NCI-H510A (cell line): Measurements from ENCODE around the gene GRK4.
"Not testable (repeated sequence)": the region's sequence is repeated elsewhere in the genome, so short reads cannot be mapped to it uniquely, and the experiment has no call there.

Experiments used
- DNase-seq: peaks from one replicate; lab custom pipeline; 2025; lab: John Stamatoyannopoulos, UW

Gene GRK4

GRCh38 chr4:2958446-2958845, 4.9 kb upstream of the GRK4 start:
- no peak for DNase-seq

GRCh38 chr4:2960450-2960849, 2.9 kb upstream of the GRK4 start:
- DNase-seq = not testable (repeated sequence)

GRCh38 chr4:2961421-2961810, 2.0 kb upstream of the GRK4 start:
- no peak for DNase-seq

GRCh38 chr4:2961811-2962441, 1.4 kb upstream of the GRK4 start:
- no peak for DNase-seq

GRCh38 chr4:2962614-2963174, 677 bp upstream of the GRK4 start:
- no peak for DNase-seq

- DNase-seq = no peak
Measured at GRCh38 chr4:2963966-2964471, 648 bp downstream of the GRK4 start.

- DNase-seq = no peak
Measured at GRCh38 chr4:2964706-2965258, 1.4 kb downstream of the GRK4 start.

- DNase-seq = no peak
Measured at GRCh38 chr4:2965262-2965661, 1.9 kb downstream of the GRK4 start.

GRCh38 chr4:2968381-2968780, 5.0 kb downstream of the GRK4 start:
- DNase-seq = no peak

GRCh38 chr4:2971275-2971674, 7.9 kb downstream of the GRK4 start:
- DNase-seq = no peak

- peak; percentile 64 for DNase-seq
Measured at GRCh38 chr4:2977211-2978088, 14.1 kb downstream of the GRK4 start.

GRCh38 chr4:2981256-2981819, 18.0 kb downstream of the GRK4 start:
- no peak for DNase-seq

GRCh38 chr4:2982012-2982411, 18.6 kb downstream of the GRK4 start:
- DNase-seq = no peak

GRCh38 chr4:2983715-2984114, 20.3 kb downstream of the GRK4 start:
- DNase-seq = not testable (repeated sequence)

- no peak for DNase-seq
Measured at GRCh38 chr4:2991243-2991642, 27.9 kb downstream of the GRK4 start.

GRCh38 chr4:2994917-2995316, 31.5 kb downstream of the GRK4 start:
- no peak for DNase-seq

- no peak for DNase-seq
Measured at GRCh38 chr4:2995546-2996265, 32.3 kb downstream of the GRK4 start.

- no peak for DNase-seq
Measured at GRCh38 chr4:2996415-2996814, 33.0 kb downstream of the GRK4 start.

GRCh38 chr4:3007724-3008123, 44.4 kb downstream of the GRK4 start:
- no peak for DNase-seq

GRCh38 chr4:3009422-3009821, 46.1 kb downstream of the GRK4 start:
- DNase-seq = no peak

GRCh38 chr4:3010577-3010976, 47.2 kb downstream of the GRK4 start:
- DNase-seq = no peak

- no peak for DNase-seq
Measured at GRCh38 chr4:3010998-3011397, 47.6 kb downstream of the GRK4 start.
